CD4-positive, alpha-beta T cell treated with Interleukin-12 subunit alpha and Interleukin-12 subunit beta, for 1 hour (primary cell): Measurements from ENCODE around the gene EEPD1.

Experiments
- DNase-seq: peaks from one replicate; pipeline ENCODE4 v3.0.0-alpha.2; 2020

The EEPD1 gene

DNA sequence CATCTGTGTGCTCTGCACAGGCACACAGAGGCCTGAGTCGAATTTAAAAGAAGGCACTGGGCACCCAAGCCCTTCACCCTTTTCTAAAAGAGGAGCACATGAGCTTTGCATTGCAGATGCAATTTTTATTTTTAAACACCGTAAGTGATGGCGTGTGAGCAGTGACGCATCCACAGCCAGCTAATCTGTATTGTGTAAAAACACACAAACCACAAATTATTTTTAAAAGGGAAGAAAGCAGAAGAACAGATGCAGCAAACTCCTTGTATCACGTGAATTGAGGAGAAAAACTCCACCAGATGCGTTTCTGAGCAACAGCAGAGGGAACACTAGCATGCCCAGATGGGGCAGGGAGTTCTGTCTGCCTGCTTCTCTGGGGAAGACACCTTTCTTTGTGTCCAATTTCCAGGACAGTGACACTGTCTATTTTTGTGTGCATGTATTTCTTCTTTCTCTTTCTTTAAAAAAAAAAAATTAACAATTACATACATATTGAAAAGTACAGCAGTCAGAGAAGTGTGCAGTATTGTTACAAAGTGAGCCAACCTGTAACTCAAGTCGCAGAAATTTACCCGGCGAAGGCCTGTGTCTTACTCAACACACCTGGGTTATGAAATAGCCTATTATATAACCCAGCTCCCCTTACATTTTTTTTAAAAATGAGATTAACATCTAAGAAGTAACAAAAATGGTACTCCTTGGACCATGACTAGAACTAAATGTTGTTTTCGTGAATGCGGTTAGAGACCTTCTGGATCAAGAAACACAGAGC, 39.2 kb downstream of the EEPD1 start:
- no peak for DNase-seq

DNA sequence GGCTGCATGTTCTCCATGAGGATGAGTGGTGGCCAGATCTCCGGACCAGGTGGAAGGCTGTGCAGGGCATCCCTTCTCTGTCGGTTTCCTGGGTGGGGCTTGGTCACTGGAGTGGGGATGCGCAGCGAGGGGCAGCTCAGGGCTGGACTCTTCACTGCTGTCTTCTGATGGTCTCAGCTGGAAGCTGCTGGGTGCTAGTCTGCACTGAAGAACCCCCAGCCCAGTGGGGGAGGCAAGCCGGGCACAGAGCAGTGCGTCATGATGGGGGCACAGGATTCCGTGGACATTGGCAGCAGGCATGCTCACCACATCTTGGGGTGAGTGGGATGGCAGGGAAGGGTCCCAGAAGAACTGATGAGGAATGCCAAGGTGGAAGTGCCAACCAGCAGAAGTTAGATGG, 39.8 kb downstream of the EEPD1 start:
- no peak for DNase-seq

DNA sequence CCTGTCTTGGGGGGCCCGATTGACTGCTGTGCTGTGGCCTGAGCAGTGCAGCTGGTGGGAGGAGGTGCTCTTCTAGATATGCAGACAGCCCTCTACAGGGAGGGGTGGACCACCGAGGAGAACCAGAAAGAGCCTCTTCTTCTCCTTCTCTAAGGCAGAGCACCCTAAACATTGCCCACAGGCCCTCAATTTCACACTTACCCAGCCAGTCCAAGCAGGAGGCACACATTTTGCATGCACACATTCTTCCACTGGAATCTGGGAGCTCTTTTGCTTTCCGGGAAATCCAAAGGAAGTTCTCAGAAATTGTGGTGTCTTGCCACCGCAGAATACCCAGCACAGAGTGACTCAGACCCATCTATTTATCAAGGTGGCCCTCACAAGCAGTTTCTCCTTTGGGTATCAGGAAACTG, 45.8 kb downstream of the EEPD1 start:
- no peak for DNase-seq

DNA sequence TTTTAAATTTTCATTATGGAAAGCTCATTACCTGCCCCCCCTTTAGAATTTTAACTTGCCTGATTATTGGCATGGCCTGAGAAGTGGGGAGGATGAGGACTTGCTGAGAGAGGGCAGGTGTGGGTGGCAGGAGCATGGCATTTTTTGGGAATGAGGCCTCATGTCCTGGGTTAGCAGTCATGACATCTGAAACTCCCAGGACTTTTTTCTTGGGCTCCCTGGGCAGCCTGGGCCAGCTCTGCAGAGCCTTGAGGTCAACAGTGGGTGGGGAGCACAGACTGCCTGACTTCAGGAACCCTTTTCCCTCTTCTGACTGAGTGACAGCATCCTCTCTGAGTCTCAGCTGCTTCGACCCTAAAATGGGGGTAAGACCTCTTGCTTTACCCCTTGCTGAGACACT, 46.3 kb downstream of the EEPD1 start:
- no peak for DNase-seq

DNA sequence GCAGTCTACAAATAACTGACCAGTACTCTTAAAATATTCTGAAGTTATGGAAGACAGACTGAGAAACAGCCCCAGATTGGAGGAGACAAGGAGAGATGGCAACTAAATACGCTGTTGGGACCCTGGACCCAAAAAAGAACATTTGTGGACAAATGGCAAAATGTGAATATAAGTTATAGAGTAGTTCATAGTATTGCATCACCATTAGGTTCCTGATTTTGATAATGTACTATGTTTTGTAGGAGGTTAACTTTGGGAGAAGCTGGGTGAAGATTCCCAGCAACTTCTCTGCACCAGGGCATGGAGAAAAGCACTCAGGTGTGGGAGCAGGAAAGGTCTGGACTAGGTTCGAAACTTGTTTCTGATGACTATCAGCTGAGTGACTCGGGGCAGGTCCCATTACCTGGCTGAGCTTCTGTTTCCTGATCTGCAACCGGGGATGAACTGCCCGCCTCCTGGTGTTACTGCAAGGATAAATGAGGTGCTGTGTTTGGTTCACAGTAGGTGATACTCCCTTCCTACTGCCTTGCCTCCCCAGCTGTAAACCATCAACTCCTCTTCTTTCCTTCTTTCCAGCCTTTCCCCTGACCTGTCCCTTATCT, 48.2 kb downstream of the EEPD1 start:
- no peak for DNase-seq

DNA sequence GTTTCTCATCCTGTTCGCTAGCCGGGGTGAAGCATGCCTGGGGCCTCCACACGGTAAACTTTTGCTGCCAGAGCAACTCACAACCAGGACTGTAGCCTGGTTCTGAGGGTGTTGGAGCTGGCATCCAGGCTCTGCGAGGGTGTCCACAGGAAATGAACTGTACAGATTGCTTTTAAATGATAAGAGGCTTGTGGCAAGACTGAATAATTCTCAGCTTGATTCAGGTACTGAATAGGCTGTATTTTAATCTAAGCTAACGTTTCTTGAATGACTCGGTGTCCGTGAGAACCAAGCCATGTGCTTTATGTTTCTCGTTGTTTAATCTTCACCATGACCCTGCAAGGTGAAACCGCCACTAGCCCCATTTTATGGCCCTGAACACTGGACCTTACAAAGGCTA, 49.3 kb downstream of the EEPD1 start:
- no peak for DNase-seq

DNA sequence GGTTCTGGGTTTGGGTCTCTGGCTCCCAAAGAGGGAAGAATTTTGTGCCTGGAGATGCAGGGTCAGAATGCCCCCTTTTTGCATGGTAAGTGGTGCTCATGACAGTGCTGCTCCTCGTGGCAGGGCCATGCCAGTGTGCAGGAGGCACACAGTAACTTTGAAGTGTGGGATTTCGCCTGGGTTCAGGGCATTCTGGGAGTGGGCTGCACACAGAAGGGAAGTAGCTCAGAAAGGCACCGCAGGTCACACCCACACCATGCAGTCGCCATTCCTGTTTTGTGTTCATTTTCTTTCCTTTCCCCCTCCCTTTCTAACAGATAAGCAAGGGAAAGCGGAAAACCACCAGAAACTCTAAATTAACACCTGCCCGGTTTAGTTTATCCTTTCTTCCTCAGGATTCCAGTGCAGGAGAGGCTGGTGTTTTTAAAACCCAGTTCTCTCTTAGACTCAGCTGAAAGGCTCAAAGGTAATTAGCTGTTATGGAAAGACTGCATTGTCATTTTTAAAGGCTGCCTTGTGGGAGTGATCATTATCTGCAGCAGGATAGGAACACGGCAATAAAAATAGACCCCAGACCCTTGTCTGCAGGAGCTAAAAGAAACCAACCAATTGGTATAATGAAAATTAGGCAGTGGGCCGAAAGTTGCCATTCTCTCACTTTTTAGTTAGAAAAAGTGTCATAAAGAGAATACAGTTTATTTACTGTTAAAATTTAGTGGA, 50.2 kb downstream of the EEPD1 start:
- DNase-seq, result no peak

DNA sequence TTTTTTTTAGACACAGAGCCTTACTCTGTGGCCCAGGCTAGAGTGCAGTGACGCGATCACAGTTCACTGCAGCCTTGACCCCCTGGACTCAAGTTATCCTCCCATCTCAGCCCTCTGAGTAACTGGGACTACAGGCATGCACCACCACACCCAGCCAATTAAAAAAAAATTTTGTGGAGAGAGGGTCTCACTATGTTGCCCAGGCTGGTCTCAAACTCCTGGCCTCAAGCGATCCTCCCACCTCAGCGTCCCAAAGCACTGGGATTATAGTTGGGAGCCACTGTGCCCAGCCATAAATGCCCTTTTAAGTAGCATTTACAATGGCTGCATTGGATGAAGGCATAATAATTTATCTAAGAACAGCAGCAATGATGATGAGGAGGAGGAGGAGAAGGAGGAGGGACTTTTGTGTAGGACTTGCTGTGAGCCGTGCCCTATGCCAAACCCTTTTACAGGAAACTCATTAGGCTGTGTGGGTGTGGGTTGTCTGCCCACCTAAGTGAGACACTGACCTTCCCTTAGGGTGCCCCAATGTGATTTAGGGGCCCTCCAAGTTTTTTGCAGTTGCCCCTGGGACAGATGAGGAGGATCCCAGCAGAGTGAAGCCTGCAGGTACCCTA, 51.1 kb downstream of the EEPD1 start:
- DNase-seq, result no peak

DNA sequence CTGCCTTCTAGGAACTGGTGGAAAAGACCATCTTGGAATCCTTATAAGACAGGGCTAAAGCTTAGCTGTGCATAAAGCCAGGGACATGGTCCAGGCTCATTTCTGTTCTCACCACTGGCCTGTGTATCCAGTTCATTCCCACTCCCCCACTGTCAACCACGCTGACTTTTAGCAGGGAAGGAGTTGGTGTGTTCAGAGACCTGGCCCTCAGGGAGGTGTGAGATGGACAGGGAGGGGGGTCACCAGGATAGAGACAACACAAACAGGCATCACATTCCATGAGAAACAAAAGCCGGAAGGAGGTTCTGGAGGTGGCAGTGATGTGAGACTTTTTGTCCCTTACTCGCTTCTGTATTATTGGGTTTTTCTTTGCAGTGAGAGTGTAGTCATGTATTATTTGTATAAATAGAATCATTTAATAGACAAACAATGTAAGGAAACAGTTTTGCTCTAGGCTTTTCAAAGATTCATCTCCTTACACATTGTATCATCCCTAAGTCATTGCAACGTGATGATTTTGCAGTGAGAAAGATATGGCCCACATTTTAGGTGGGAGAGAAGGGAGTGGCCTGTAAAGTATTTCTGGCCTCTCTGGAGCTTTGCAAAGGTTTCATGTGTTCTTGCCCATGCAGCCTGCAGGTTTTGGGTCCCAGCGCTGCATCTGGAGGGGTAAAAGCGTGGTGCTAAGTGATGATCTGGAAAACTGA, 52.0 kb downstream of the EEPD1 start:
- no peak for DNase-seq

DNA sequence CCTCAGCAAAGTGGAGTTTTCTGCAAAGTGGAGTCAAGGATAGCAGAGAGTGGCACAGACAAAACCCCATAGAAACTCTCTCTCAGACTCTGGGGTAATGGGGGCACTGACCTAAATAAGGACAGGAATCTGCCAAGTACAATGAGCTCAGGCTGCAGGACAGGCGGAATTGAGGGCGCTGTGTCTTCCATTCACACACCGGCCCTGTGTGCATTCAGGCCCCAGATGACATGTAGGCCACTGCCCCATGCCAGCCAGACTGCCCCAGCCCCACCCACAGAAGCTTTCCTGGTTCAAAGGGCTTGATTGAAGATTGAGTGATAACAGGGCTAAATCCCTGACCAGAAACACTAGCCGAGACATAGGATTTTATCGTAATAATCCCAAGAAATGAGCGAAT, 52.7 kb downstream of the EEPD1 start:
- no peak for DNase-seq

- DNase-seq, result peak; percentile 24
These were observed 54.6 kb downstream of the EEPD1 start for GRCh38 chr7:36207451-36208291.

DNA sequence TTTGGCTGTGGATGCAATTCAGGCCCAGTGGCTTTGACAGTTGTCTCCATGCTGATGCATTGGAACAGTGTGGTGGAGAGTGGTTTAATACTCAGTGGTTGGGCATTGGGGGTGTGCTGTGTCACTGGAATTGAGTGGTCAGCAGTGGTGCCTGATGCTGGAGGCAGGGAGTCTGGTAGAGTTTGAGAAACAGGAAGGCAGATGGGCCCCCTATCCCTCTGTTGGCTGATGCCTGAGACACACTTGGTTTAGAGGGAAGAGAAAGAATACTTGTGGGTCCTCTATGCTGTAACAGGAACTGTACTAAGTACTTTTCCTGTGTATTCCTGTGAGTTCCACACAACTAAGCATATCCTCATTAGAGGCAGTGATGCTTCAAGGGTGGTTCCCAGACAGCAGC, 55.4 kb downstream of the EEPD1 start:
- no peak for DNase-seq

DNA sequence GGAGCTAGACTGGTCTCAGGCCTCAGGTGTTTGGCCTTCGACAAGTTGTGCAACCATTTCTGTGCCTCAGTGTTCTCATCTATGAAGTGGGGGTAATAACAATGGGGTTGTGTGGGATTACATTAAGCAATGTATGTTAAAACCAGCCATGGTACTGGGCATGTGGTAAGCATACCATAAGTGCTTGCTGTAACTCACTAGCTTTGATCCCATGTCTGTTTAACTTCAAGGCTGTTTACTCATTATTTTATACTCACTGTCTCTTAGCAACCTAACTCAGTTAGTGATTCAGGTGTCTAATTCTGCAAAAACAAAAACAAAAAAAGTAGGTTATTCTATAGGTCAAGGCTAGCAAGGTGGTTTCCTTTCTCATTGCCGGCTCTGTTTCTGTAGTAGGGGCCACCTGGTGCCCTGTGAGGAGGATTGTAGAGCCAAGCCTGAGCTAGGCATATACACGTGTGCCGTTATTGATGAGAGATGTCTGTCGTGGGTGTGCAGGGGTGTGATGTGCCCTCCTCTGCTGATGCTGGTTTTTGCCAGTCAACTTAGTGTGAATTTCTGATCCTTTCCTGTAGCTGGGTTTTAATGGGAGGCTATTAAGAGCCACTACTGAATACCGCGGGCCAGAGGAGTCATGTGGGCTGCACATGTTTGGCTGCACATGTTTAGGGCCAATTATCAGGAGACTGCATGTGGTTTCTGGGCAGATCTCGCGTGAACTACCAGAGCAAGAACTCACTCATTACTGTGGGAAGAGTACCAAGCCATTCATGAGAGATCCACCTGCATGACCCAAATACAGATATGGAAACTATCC, 56.2 kb downstream of the EEPD1 start:
- DNase-seq, result peak; percentile 38

DNA sequence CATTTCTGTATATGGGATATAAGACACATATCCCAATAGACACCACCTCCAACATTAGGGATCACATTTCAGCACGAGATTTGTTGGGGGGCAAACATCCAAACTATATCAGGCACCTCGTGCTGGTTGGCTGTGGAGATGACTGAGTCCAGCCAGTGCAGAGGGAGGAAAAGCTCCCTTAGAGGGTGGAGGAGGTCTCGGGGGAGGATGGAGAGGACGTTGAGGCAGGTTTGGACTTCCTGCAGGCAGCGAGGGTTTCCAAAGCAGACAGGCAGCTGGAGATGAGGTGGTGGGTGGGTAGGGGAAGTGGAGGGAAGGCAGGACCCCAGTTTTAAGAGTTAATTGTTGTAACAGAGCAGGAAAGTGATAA, 56.7 kb downstream of the EEPD1 start:
- no peak for DNase-seq

DNA sequence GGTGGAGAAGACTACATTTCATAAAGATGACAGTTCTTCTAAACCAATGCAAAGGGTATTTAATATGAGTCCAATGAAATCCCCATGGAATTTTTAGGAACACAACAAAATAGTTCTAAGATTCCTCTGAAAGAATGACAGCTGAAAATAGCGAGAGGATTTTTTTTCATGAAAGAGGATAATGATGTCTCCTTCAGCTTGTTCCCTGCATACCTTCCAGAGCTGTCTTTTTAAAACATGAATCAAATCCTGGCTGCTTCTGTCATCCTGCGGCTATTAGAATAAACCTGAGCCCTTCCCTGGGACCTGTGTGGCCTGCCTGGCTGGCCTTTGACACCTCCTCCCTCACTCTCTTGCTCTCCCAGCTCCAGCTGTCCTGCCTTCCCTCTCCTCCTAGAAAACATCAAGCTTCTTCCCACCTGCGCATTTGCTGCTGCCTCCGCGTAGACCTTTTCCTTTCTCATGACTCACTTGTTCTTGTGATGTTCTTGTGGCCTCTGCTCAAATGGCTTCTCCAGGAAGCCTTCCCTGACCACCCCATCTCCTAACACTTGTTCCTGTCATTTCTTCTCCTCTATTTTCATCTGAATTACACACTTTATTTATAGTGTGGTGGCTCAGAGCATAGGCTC, 57.4 kb downstream of the EEPD1 start:
- DNase-seq, result no peak

DNA sequence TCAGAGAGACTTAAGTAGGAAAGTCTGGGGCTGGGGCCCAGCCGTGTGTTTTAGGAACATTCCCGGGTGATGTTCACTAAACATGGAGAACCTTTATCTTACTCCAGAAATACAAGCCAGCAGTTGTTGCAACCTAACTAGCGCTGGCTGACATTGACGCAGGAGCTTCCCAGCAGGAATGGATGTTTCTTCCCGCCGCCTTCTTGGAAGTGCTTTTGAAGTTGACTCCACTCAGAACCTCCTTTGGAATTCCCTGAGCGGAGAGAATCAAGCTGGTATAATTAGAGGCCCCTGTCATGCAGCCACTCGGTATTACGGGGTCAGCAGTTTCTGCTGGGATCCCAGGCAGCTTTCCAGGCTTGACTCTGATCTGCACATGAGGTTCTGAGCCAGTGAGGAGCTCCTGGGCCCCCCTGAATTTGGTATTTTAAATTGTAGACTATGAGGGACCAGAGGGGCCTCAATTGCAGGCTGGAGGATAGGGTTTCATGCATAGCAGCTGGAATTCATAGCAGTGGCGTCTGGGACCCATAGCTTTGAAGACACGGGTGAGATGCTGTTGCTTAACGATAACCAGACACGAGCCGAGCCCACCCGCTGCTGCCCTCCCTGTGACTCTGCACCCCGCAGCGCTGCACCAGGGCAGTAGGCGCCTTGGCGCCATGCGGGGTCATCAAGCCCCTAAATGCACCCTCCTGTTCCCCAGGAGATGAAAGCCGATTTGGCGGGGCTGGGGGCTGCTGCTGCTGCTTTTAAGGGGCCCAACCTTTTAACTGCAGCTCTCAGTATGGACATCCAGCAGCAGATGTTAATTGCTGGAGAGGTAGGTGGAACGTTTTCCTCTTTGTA, 61.8 kb downstream of the EEPD1 start:
- no peak for DNase-seq

- DNase-seq, result no peak
These were observed 62.4 kb downstream of the EEPD1 start for GRCh38 chr7:36215457-36215765.

DNA sequence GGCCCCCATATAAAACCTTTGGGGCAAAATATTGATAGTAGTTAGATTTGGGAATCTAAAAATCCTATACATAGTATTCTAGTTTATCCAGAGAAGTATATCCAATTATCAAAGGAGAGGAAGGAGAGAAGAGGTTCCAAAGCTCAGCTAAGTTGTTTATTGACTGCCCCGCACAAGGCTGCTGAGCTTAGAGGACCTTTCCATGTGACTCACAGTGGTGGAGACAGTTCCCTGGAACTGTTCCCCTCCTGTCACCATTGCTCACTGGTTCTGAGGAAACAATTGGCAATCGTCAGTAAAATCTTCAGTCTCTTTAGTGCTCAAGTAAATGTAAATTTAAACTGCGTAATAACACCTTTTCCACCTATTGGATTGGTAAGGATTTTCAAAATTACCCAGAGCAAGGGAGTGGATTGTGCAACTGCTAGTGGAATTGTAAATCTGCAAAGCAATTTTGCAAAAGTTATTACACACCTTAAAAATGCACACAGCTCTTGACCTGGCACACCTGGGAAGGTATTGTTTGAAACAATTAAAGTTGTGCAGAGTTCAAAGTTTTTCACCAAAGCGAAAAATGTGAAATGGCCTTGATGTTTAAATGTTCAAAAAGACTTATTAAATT, 63.1 kb downstream of the EEPD1 start:
- DNase-seq, result no peak

DNA sequence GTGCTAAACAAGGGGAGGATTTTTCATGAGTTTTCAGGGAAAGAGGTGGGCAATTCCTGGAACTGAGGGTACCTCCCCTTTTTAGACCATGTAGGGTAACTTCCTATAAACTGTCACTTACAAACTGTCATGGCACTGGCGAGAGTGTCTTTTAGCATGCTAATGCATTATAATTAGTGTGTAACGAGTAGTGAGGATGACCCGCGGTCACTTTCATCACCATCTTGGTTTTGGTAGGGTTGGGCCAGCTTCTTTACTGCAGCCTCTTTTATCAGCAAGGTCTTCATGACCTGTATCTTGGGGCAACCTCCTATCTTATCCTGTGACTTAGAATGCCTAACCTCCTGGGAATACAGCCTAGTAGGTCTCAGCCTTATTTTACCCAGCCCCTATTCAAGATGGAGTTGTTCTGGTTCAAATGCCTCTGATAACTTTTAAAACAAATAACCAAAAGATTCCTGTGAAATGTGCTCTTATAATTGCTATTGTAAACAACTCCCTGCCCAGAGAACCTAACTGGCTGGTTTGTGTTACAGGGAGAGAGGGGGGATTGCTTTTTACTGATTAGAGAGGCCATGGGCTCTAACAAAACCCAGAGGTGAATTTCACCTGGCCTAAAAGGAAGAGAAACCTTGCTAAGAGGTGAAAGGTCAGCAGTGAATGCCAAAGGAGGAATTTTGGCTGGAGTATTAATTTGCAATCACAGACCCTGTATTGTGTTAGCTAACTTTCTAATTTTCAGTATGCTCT, 64.3 kb downstream of the EEPD1 start:
- DNase-seq, result no peak
